Measurements from ENCODE around the gene ENTHD1. TPM values are rescaled to one million over a fixed set of nuclear protein-coding genes. Genes with fewer than 3 reads are reported as not detected.

The ENTHD1 gene
- total and polyA plus RNA-seq, 2 of the 4 experiments (the other 2 are of a cell fraction) = not detected

GRCh38 chr22:39920134-39920743 lies 26.7 kb upstream of the ENTHD1 start:
- Histone ChIP-seq H3K4ac (ENCODE audit: low read depth, low read length) (no peak overlapping the region), H2BK20ac (ENCODE audit: low read depth, low read length) (no peak overlapping the region), H4K20me1 (ENCODE audit: insufficient read depth, low read length) (no peaks in the 10 kb centered on the region), H3K79me1 (ENCODE audit: low read depth in 1 of 2, low read length in 2 of 2) (no peaks in the 10 kb centered on the region), H4K91ac (ENCODE audit: insufficient read depth, low read depth, low read length) (no peak overlapping the region), H3K56ac (ENCODE audit: extremely low read depth, insufficient read depth, low read length) (no peak overlapping the region), H3K4me1 (ENCODE audit: control insufficient read depth, insufficient read depth, low read length) (no peaks in the 10 kb centered on the region), H3K9me1 (ENCODE audit: insufficient read depth, low read length) (no peaks in the 10 kb centered on the region), H3K18ac (ENCODE audit: low read depth, low read length) (no peak overlapping the region), H3K4me2 (ENCODE audit: low read depth, low read length) (no peak overlapping the region), H3K9me3 (ENCODE audit: control insufficient read depth, insufficient read depth, low read length) (no peaks in the 10 kb centered on the region), H3K4me3 (ENCODE audit: insufficient read depth, low read depth, low read length) (no peak overlapping the region), H2BK120ac (ENCODE audit: low read depth, low read length) (no peak overlapping the region), H4K8ac (ENCODE audit: low read depth in 2 of 2, low read length in 2 of 2) (no peak overlapping the region), H3K14ac (replicated peaks; ENCODE audit: low read depth, low read length) (no peak overlapping the region), H2BK15ac (ENCODE audit: low read depth, low read length) (no peak overlapping the region), H2AK5ac (ENCODE audit: low read depth, low read length) (no peak overlapping the region), H2AK9ac (replicated peaks; ENCODE audit: low read depth, low read length, poor library complexity) (no peak overlapping the region), H2BK5ac (ENCODE audit: low read depth, low read length, poor library complexity, severe bottlenecking) (no peak overlapping the region), H3K27ac (ENCODE audit: insufficient read depth, low read length) (no peak overlapping the region), H3K36me3 (ENCODE audit: control insufficient read depth, insufficient read depth, low read length) (no peaks in the 10 kb centered on the region), H3K23ac (ENCODE audit: low read depth, low read length) (no peak overlapping the region), H4K5ac (ENCODE audit: low read depth, low read length) (no peak overlapping the region), H2AFZ (replicated peaks; ENCODE audit: low read length, poor library complexity) (no peak overlapping the region), H3K9ac (ENCODE audit: low read depth, low read length) (no peak overlapping the region), H3K27me3 (ENCODE audit: control insufficient read depth, insufficient read depth, low read length) (peaks cover 68% of the 10 kb centered on the region)
- DNase-seq (no peak), ATAC-seq (ENCODE audit: low read depth) (no peak)
- CTCF ChIA-PET = no interaction called here
- POLR2A ChIA-PET (ENCODE audit: unreplicated experiment) = no interaction called here
- 74% methylated on average over 6 of the region's 8 CpGs; no CpG with 5 or more reads in 1 of the 2 experiments for WGBS, 2 experiments (ENCODE audit: extremely low coverage in 2 of 2, insufficient read length in 1 of 2)
- intact Hi-C loops (cut with micrococcal nuclease) = no loop called here
- TF ChIP-seq CHD1 (IDR thresholded peaks at IDR 0.05; ENCODE audit: low read depth, low read length) (no peak), FOS (IDR thresholded peaks at IDR 0.05; ENCODE audit: low read depth, low read length) (no peak), USF2 (IDR thresholded peaks at IDR 0.05; ENCODE audit: low read depth, low read length) (no peak), RCOR1 (IDR thresholded peaks at IDR 0.05; ENCODE audit: insufficient replicate concordance, low read length) (no peak), MAFK (IDR thresholded peaks at IDR 0.05; ENCODE audit: low read depth, low read length) (no peak), RFX5 (IDR thresholded peaks at IDR 0.05; ENCODE audit: low read depth, low read length) (no peak)
- TF ChIP-seq, protein P1, sequence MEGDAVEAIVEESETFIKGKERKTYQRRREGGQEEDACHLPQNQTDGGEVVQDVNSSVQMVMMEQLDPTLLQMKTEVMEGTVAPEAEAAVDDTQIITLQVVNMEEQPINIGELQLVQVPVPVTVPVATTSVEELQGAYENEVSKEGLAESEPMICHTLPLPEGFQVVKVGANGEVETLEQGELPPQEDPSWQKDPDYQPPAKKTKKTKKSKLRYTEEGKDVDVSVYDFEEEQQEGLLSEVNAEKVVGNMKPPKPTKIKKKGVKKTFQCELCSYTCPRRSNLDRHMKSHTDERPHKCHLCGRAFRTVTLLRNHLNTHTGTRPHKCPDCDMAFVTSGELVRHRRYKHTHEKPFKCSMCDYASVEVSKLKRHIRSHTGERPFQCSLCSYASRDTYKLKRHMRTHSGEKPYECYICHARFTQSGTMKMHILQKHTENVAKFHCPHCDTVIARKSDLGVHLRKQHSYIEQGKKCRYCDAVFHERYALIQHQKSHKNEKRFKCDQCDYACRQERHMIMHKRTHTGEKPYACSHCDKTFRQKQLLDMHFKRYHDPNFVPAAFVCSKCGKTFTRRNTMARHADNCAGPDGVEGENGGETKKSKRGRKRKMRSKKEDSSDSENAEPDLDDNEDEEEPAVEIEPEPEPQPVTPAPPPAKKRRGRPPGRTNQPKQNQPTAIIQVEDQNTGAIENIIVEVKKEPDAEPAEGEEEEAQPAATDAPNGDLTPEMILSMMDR (conservative IDR thresholded peaks at IDR 0.05; ENCODE audit: low read depth, low read length) = no peak
- dilution Hi-C loops (cut with HindIII; ENCODE audit: low sequenced_read_pairs, unreplicated experiment) = no loop called here
- no TSS peak for BruUV-seq (replicated peaks)
- in situ Hi-C loops (cut with MboI; ENCODE audit: low sequenced_read_pairs) = no loop called here
